Fibroblast of mammary gland (primary cell): ENCODE measurements around the gene SORCS2.

Source experiments
- DNase-seq: peaks from one replicate; pipeline ENCODE4 v3.0.0-alpha.2; 2010; ENCODE audit warnings: low read depth
- H3K4me3 ChIP-seq: 2 replicates; pipeline ENCODE4 v1.5.1; 2011; ENCODE audit warnings: low read depth, mild to moderate bottlenecking, low read length, moderate library complexity; ENCODE audit not compliant: control insufficient read depth
- CTCF ChIP-seq: conservative IDR thresholded peaks from 2 replicates; pipeline ENCODE4 v1.5.1; 2011; ENCODE audit warnings: low read depth, low read length, inconsistent platforms; ENCODE audit not compliant: control insufficient read depth, insufficient read depth

The SORCS2 gene

GRCh38 chr4:7775396-7775795 lies 583.1 kb downstream of the SORCS2 start:
- no peak for TF ChIP-seq CTCF
- DNase-seq: no peak
- H3K4me3 ChIP-seq: no peak overlapping the region

GRCh38 chr4:7777017-7777710 lies 584.8 kb downstream of the SORCS2 start:
- no peak for DNase-seq
- TF ChIP-seq CTCF: no peak
- H3K4me3 ChIP-seq: no peak overlapping the region

DNA sequence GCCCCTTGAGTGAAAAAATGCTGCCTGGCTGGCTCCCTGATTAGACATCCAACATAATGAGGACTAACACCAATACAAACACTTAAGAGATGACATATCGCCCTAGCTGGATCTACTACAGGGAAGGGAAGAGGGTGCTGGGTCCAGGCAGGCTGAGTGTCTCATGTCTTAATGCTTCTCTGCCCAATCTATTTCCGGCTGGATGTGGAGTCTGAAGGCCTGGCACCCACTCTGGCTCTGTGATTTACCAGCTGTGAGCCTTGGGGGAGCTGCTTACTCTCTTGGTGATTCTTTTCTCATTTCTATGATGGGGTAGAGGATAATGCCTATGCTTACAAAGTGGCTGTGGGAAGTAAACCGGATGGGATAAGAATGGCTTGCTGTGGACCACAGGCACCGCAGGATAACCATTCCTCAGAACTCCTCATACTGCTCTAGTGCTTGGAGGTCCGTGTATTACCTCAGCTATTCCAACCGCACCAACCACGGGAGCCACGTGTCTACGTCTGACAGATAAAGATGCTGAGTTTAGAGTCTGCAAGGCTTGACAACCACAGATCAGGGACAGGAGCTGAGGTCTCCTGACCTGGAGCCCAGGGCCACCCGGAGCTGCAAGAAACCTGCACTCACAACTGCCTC lies 585.7 kb downstream of the SORCS2 start:
- H3K4me3 ChIP-seq: no peak overlapping the region
- DNase-seq: no peak
- no peak for TF ChIP-seq CTCF

GRCh38 chr4:7778510-7779431 lies 586.4 kb downstream of the SORCS2 start:
- H3K4me3 ChIP-seq: no peak overlapping the region
- TF ChIP-seq CTCF: no peak
- DNase-seq: no peak

DNA sequence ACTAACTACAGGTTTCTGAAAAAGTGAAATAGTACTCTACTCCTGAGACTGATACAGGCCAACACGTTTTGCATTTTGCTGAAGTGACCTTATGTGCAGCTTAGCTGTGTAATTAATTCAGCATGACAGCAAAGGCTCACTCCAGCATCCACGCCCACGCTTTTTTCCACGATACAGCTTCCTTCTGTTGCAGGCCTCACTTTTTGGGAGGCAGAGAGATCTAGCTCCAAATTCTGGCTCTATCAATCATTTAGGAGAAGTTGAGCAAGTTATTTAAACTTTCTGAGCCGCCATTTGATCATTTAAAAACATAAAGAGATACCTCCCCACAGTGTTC lies 587.1 kb downstream of the SORCS2 start:
- peak; percentile 81 for DNase-seq
- H3K4me3 ChIP-seq: no peak overlapping the region
- TF ChIP-seq CTCF: no peak

GRCh38 chr4:7780751-7781348 lies 588.5 kb downstream of the SORCS2 start:
- no peak overlapping the region for H3K4me3 ChIP-seq
- DNase-seq: no peak
- TF ChIP-seq CTCF: no peak
